SK-N-SH (cell line): ENCODE data around the gene CRNN. TPM values are rescaled to one million over a fixed set of nuclear protein-coding genes. Genes with fewer than 3 reads are reported as not detected.

ENCODE experiments used
- CTCF ChIA-PET: fragments of 300-600, 350-600 bp; formaldehyde crosslinking; extraction: SDS; loops from one replicate; lab custom pipeline; 2021; lab: Yijun Ruan, JAX
- POLR2A ChIA-PET: fragments of 350-600 bp; sonication (Branson Sonifier 250); formaldehyde crosslinking; extraction: SDS; loops from one replicate; lab custom pipeline; 2020; ENCODE audit warnings: antibody characterized with exemption, inconsistent platforms; lab: Yijun Ruan, JAX
- DNase-seq: peaks from one replicate; pipeline ENCODE4 v3.0.0; 2012
- H2AFZ ChIP-seq: fragments of 200-600 bp; sonication (generic); 2 replicates; pipeline ENCODE4 v1.8.1; 2016; ENCODE audit warnings: antibody characterized with exemption, mild to moderate bottlenecking, low read depth
- H3F3A ChIP-seq: fragments of 200-600 bp; sonication (generic); replicated peaks from 2 replicates; pipeline ENCODE3; 2016; ENCODE audit warnings: antibody characterized with exemption, mild to moderate bottlenecking; ENCODE audit not compliant: insufficient read depth
- H3K27ac ChIP-seq, 2 experiments: fragments of 200-500 bp in 1 of 2; fragments of 200-600 bp in 1 of 2; sonication (Bioruptor generic) in 1 of 2; sonication (generic), shearing (Covaris generic) in 1 of 2; 2 replicates each; pipeline versions ENCODE4 v1.5.1 to v1.6.1; 2014 to 2016; ENCODE audit warnings: low read depth in 2 of 2, inconsistent platforms in 1 of 2, low read length in 1 of 2, mild to moderate bottlenecking in 1 of 2, mixed read lengths in 1 of 2
- H3K27me3 ChIP-seq: fragments of 200-600 bp; sonication (generic), shearing (Covaris generic); 2 replicates; pipeline ENCODE4 v1.6.1; 2016; ENCODE audit warnings: mixed run types; ENCODE audit not compliant: insufficient read depth
- H3K36me3 ChIP-seq, 2 experiments: fragments of 200-500 bp in 1 of 2; fragments of 200-600 bp in 1 of 2; sonication (Bioruptor generic) in 1 of 2; sonication (generic) in 1 of 2; replicated peaks in 1 of 2; 2 replicates each; pipeline versions ENCODE3 to v1.5.1; 2014 to 2016; ENCODE audit warnings: low read length in 1 of 2, mild to moderate bottlenecking in 1 of 2; ENCODE audit not compliant: insufficient read depth in 2 of 2, control insufficient read depth in 1 of 2
- H3K4me1 ChIP-seq, 2 experiments: fragments of 200-500 bp in 1 of 2; fragments of 200-600 bp in 1 of 2; sonication (Bioruptor generic) in 1 of 2; sonication (generic), shearing (Covaris generic) in 1 of 2; 2 replicates each; pipeline versions ENCODE4 v1.5.1 to v1.6.1; 2014 to 2016; ENCODE audit warnings: low read depth in 1 of 2, low read length in 1 of 2, mixed run types in 1 of 2; ENCODE audit not compliant: insufficient read depth in 2 of 2, control insufficient read depth in 1 of 2
- H3K4me2 ChIP-seq: fragments of 200-600 bp; sonication (generic), shearing (Covaris generic); 2 replicates; pipeline ENCODE4 v1.6.1; 2017; ENCODE audit warnings: mixed run types
- H3K4me3 ChIP-seq, 2 experiments: fragments of 200-500 bp in 1 of 2; fragments of 200-600 bp in 1 of 2; sonication (Bioruptor generic) in 1 of 2; sonication (generic), shearing (Covaris generic) in 1 of 2; 2 replicates each; pipeline versions ENCODE4 v1.5.1 to v1.8.1; 2014 to 2016; ENCODE audit warnings: low read depth in 2 of 2, inconsistent platforms in 1 of 2, low read length in 1 of 2, mild to moderate bottlenecking in 1 of 2, mixed read lengths in 1 of 2, moderate library complexity in 1 of 2
- H3K79me2 ChIP-seq: fragments of 200-600 bp; sonication (generic); 2 replicates; pipeline ENCODE4 v1.8.1; 2017; ENCODE audit warnings: mild to moderate bottlenecking; ENCODE audit not compliant: insufficient read depth
- H3K9ac ChIP-seq: fragments of 200-600 bp; sonication (generic); 2 replicates; pipeline ENCODE4 v1.6.1; 2017; ENCODE audit warnings: mixed run types
- H3K9me2 ChIP-seq: fragments of 200-600 bp; sonication (generic); 2 replicates; pipeline ENCODE4 v1.6.1; 2017; ENCODE audit warnings: mixed run types
- H3K9me3 ChIP-seq: fragments of 200-600 bp; sonication (generic); 2 replicates; pipeline ENCODE4 v1.6.1; 2017; ENCODE audit warnings: mixed run types, mild to moderate bottlenecking, moderate library complexity
- H4K20me1 ChIP-seq: fragments of 200-600 bp; sonication (generic); 2 replicates; pipeline ENCODE4 v1.6.1; 2017; ENCODE audit warnings: mild to moderate bottlenecking, mixed run types; ENCODE audit not compliant: insufficient read depth
- CHD2 ChIP-seq: fragments of 150-350 bp; IDR thresholded peaks from 2 replicates; pipeline ENCODE4 v1.6.1; 2018; ENCODE audit warnings: low read length; ENCODE audit not compliant: partially characterized antibody
- CTCF ChIP-seq: fragments of 200-600 bp; sonication (generic); IDR thresholded peaks from 2 replicates; pipeline ENCODE4 v1.6.1; 2017; ENCODE audit warnings: antibody characterized with exemption, mild to moderate bottlenecking, moderate library complexity
- ELF1 ChIP-seq: IDR thresholded peaks from 2 replicates; pipeline ENCODE4 v1.4.0; 2012
- FOXJ3 ChIP-seq: sonication (generic); formaldehyde crosslinking; IDR thresholded peaks from 2 replicates; pipeline ENCODE4 v1.5.1; 2020; ENCODE audit warnings: mild to moderate bottlenecking, missing genetic modification reagents
- JUND ChIP-seq: IDR thresholded peaks from 2 replicates; pipeline ENCODE4 v1.4.0; 2012
- MEF2A ChIP-seq: IDR thresholded peaks from 2 replicates; pipeline ENCODE4 v1.4.0; 2012; ENCODE audit warnings: low read depth, borderline replicate concordance
- MXI1 ChIP-seq: IDR thresholded peaks from 2 replicates; pipeline ENCODE4 v1.6.1; 2012; ENCODE audit warnings: mild to moderate bottlenecking, low read depth, low read length, improper control_type of control experiment
- NFIC ChIP-seq: IDR thresholded peaks from 2 replicates; pipeline ENCODE4 v1.4.0; 2012; ENCODE audit warnings: borderline replicate concordance
- PBX3 ChIP-seq: IDR thresholded peaks from 2 replicates; pipeline ENCODE4; 2012
- RAD21 ChIP-seq: IDR thresholded peaks from 2 replicates; pipeline ENCODE4 v1.6.1; 2012; ENCODE audit warnings: mild to moderate bottlenecking, low read length
- RFX5 ChIP-seq: IDR thresholded peaks from 2 replicates; pipeline ENCODE4 v1.6.1; 2012; ENCODE audit warnings: mild to moderate bottlenecking, improper control_type of control experiment, low read length
- RXRA ChIP-seq: IDR thresholded peaks from 2 replicates; pipeline ENCODE4 v1.4.0; 2012; ENCODE audit warnings: low read depth, mild to moderate bottlenecking, borderline replicate concordance
- SIN3A ChIP-seq: IDR thresholded peaks from 2 replicates; pipeline ENCODE4 v1.6.1; 2012; ENCODE audit warnings: low read depth, mild to moderate bottlenecking, low read length, moderate library complexity, borderline replicate concordance
- SMC3 ChIP-seq: IDR thresholded peaks from 2 replicates; pipeline ENCODE4 v1.6.1; 2012; ENCODE audit warnings: low read depth, low read length, improper control_type of control experiment
- TEAD4 ChIP-seq: IDR thresholded peaks from 2 replicates; pipeline ENCODE4 v1.4.0; 2012; ENCODE audit warnings: mild to moderate bottlenecking, borderline replicate concordance; ENCODE audit not compliant: insufficient read depth
- WGBS: methylation state at CpG from one replicate; pipeline ENCODE4 v1.1.6; 2017; ENCODE audit warnings: low lambda C conversion rate; 5-methylcytosine and 5-hydroxymethylcytosine counted together
- polyA plus RNA-seq, 3 experiments: library from polyadenylated mRNA; depleted of rRNA; stranded (reverse); fragments of >200 nt; gene quantifications; 2 replicates each; pipeline ENCODE4 v1.2.3, GENCODE V29; 2012

The CRNN gene
- polyA plus RNA-seq, 1 of the 3 experiments (the other 2 are of a cell fraction) = not detected

GRCh38 chr1:152459596-152460528 is 45.8 kb upstream of the CRNN start:
- WGBS = 11% methylated on average over 8 of the region's 8 CpGs
- H2AFZ ChIP-seq = peak overlapping the region; percentile 75

More at GRCh38 chr1:152459596-152460528, 45.8 kb upstream of the CRNN start:
- peak; percentile 47 for DNase-seq
- Histone ChIP-seq H3K9me2 (no peaks in the 10 kb centered on the region), H3K4me2 (peak overlapping the region; percentile 50; the same call in 1 of the 2 replicates), H3F3A (no peaks in the 10 kb centered on the region), H3K4me1 (peaks cover 0 to 2% of the 10 kb centered on the region in 2 experiments; a peak in 1 of 4 replicates), H3K79me2 (no peaks in the 10 kb centered on the region), H3K9ac (no peak overlapping the region), H3K27me3 (peaks cover 4% of the 10 kb centered on the region; the same call in 1 of the 2 replicates), H3K27ac (no peak overlapping the region), H3K9me3 (no peaks in the 10 kb centered on the region), H3K36me3 (no peaks in the 10 kb centered on the region), H4K20me1 (no peaks in the 10 kb centered on the region), H3K4me3 (peak overlapping the region; percentile 24 to 39; a peak in 3 of 4 replicates)
- ChIA-PET CTCF (interaction anchor here (0.6 to 3.2 kb wide), 17 partner anchors 9 to 408 kb away, joined by 3 to 30 read pairs (median 9); no protein-coding TSS in a partner anchor), POLR2A (no interaction called here)
- TF ChIP-seq PBX3 (0 out of 2 replicates have a peak, but pooled peaks have one; percentile 19), SMC3 (0 out of 2 replicates have a peak, but pooled peaks have one; percentile 2), MXI1 (no peak), RFX5 (no peak), JUND (no peak), FOXJ3 (CRISPR knock-in tag) (no peak), CTCF (peak; percentile 90), RAD21 (0 out of 2 replicates have a peak, but pooled peaks have one; percentile 15), RXRA (no peak), CHD2 (no peak), ELF1 (peak; percentile 57; the same call in 1 of the 2 replicates), SIN3A (no peak), MEF2A (no peak), NFIC (no peak), TEAD4 (no peak)
